HepG2 (cell line): Measurements from ENCODE around the gene CLDN10.

Experiments
- CTCF ChIP-seq: sonication (generic); formaldehyde crosslinking; IDR thresholded peaks from 2 replicates; pipeline ENCODE4 v1.5.0; 2020; ENCODE audit warnings: mild to moderate bottlenecking, missing genetic modification reagents, moderate library complexity
- ELF1 ChIP-seq: sonication (generic); formaldehyde crosslinking; IDR thresholded peaks from 2 replicates; pipeline ENCODE4 v1.4.0; 2020; ENCODE audit warnings: missing genetic modification reagents
- ERF ChIP-seq: IDR thresholded peaks from 2 replicates; pipeline ENCODE4 v1.6.1; 2018; ENCODE audit warnings: missing biosample characterization, missing genetic modification reagents
- HHEX ChIP-seq: IDR thresholded peaks from 2 replicates; pipeline ENCODE4 v1.6.1; 2016; ENCODE audit warnings: control low read depth
- POLR2A ChIP-seq, 2 experiments: IDR thresholded peaks; 2 replicates each; pipeline ENCODE4 v1.6.1; 2011; ENCODE audit warnings: low read depth in 2 of 2, low read length in 2 of 2, mild to moderate bottlenecking in 1 of 2, moderate library complexity in 1 of 2; ENCODE audit not compliant: insufficient read depth in 1 of 2
- SETDB1 ChIP-seq: sonication (generic); formaldehyde crosslinking; IDR thresholded peaks from 2 replicates; pipeline ENCODE4 v1.5.1; 2020; ENCODE audit warnings: missing genetic modification reagents, mild to moderate bottlenecking, borderline replicate concordance
- ZNF24 ChIP-seq: fragments of 450-650 bp; IDR thresholded peaks from 2 replicates; pipeline ENCODE4 v1.6.1; 2017; ENCODE audit warnings: antibody characterized with exemption, mild to moderate bottlenecking
- ZNF317 ChIP-seq: sonication (generic); formaldehyde crosslinking; IDR thresholded peaks from 2 replicates; pipeline ENCODE4 v1.5.0; 2020; ENCODE audit warnings: mild to moderate bottlenecking, missing genetic modification reagents
- ZNF552 ChIP-seq: sonication (generic); formaldehyde crosslinking; IDR thresholded peaks from 2 replicates; pipeline ENCODE4 v1.9.0; 2022; ENCODE audit warnings: missing genetic modification reagents, mild to moderate bottlenecking, borderline replicate concordance
- ZSCAN31 ChIP-seq: sonication (generic); formaldehyde crosslinking; IDR thresholded peaks from 2 replicates; pipeline ENCODE4 v1.5.0; 2020; ENCODE audit warnings: low read depth, mild to moderate bottlenecking, missing genetic modification reagents

DNA sequence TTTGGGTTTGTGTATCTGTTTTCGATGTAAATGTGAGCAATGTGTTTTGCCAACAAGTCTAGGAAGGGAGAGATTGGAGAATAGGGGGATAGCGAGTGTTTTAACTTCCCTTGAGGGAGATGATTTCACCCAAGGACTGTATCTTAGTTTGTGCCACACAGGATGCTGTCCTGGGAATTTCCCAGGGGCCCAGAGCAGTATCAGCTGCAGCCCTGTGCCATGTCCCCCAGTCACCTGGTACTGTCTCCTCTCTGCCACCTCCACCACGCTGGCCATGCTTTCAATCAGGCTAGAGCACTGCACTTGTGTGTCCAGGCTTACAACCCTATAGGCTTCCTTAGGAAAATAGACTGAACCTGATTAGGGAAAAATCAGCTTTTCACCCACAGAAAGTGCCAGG is 40.1 kb upstream of the CLDN10 start:
- TF ChIP-seq ZNF317 (CRISPR knock-in tag) (no peak), CTCF (CRISPR knock-in tag) (no peak), HHEX (CRISPR knock-in tag) (no peak), POLR2A (IDR thresholded peaks at IDR 0.05; ENCODE audit: insufficient read depth in 1 of 2, low read depth in 2 of 2, low read length in 2 of 2) (no peak), ELF1 (CRISPR knock-in tag) (no peak), ZSCAN31 (CRISPR knock-in tag) (no peak), ZNF24 (no peak), SETDB1 (CRISPR knock-in tag) (no peak), ERF (CRISPR knock-in tag) (no peak), ZNF552 (CRISPR knock-in tag) (no peak)
